HepG2 (cell line): Measurements from ENCODE around the gene RAB3D. TPM values are rescaled to one million over a fixed set of nuclear protein-coding genes. Genes with fewer than 3 reads are reported as not detected.
A peak's percentile ranks its signal among the peaks of the same experiment; 100 is the strongest.

ENCODE experiments used
- ATAC-seq: fragments of 200-7000 bp; cut with Tn5 transposase; 3 replicates; pipeline ENCODE4 v1.9.1; 2020; ENCODE audit warnings: mild to moderate bottlenecking, moderate library complexity
- BruUV-seq: library from RNA; stranded (reverse); fragments of 400-500 nt; replicated peaks from 2 replicates; lab custom pipeline; 2021; lab: Mats Ljungman, UMichigan
- CTCF ChIA-PET: fragments of 300-600 bp; formaldehyde crosslinking; extraction: SDS; loops from one replicate; lab custom pipeline; 2021; ENCODE audit warnings: low total read pairs, inconsistent platforms, low intra/inter-chr PET ratio; lab: Yijun Ruan, JAX
- POLR2A ChIA-PET: fragments of 350-600 bp; sonication (Branson Sonifier 250); formaldehyde crosslinking; loops from one replicate; lab custom pipeline; 2020; ENCODE audit warnings: antibody characterized with exemption, inconsistent platforms; lab: Yijun Ruan, JAX
- DNase-seq: peaks from one replicate; pipeline ENCODE4 v3.0.0-alpha.2; 2015; ENCODE audit warnings: low spot score
- FAIRE-seq: peaks from 3 replicates; lab custom pipeline; 2011; peaks lifted over from hg19 to GRCh38; lab: Jason Lieb, UNC
- H2AFZ ChIP-seq: one replicate; pipeline ENCODE4 v1.6.1; 2011; ENCODE audit warnings: low read length, inconsistent platforms
- H3K27ac ChIP-seq: fragments of 300-600 bp; 3 replicates; pipeline ENCODE4 v1.8.0; 2011; ENCODE audit warnings: mixed run types, mild to moderate bottlenecking, mixed read lengths, low read length, inconsistent platforms; ENCODE audit not compliant: insufficient read depth; ENCODE audit errors: extremely low read length
- H3K27me3 ChIP-seq, 2 experiments: fragments of 200-600 bp in 1 of 2; 2 replicates in 1 of 2; 3 replicates in 1 of 2; pipeline versions ENCODE4 v1.6.0 to v1.8.0; 2011; ENCODE audit warnings: low read length in 2 of 2, mild to moderate bottlenecking in 2 of 2, moderate library complexity in 2 of 2, inconsistent platforms in 1 of 2; ENCODE audit not compliant: insufficient read depth in 2 of 2, control insufficient read depth in 1 of 2
- H3K36me3 ChIP-seq, 2 experiments: fragments of 200-600 bp in 1 of 2; replicated peaks in 1 of 2; 2 replicates in 1 of 2; 3 replicates in 1 of 2; pipeline versions ENCODE4 v1.5.1 to v1.8.0; 2011; ENCODE audit warnings: low read length in 2 of 2, inconsistent platforms in 1 of 2; ENCODE audit not compliant: insufficient read depth in 2 of 2, control insufficient read depth in 1 of 2
- H3K4me1 ChIP-seq: 2 replicates; pipeline ENCODE4 v1.5.1; 2012; ENCODE audit warnings: low read length, inconsistent platforms; ENCODE audit not compliant: insufficient read depth
- H3K4me2 ChIP-seq: 2 replicates; pipeline ENCODE4 v1.6.0; 2011; ENCODE audit warnings: low read depth, low read length, inconsistent platforms
- H3K4me3 ChIP-seq, 3 experiments: fragments of 200-600 bp in 1 of 3; sonication (generic), shearing (Covaris generic) in 1 of 3; replicated peaks in 1 of 3; 2 replicates each; pipeline ENCODE4 v1.5.1; 2011 to 2016; ENCODE audit warnings: low read length in 3 of 3, inconsistent platforms in 2 of 3, low read depth in 2 of 3, mild to moderate bottlenecking in 2 of 3, control low read depth in 1 of 3, mixed read lengths in 1 of 3; ENCODE audit not compliant: insufficient read depth in 1 of 3
- H3K79me2 ChIP-seq: one replicate; pipeline ENCODE4 v1.6.1; 2011; ENCODE audit warnings: low read length, inconsistent platforms; ENCODE audit not compliant: insufficient read depth
- H3K9ac ChIP-seq: 2 replicates; pipeline ENCODE4 v1.6.0; 2011; ENCODE audit warnings: mild to moderate bottlenecking, low read depth, low read length, inconsistent platforms; ENCODE audit not compliant: insufficient read depth
- H3K9me3 ChIP-seq: 2 replicates; pipeline ENCODE4 v1.5.1; 2012; ENCODE audit warnings: mild to moderate bottlenecking, low read length
- H4K20me1 ChIP-seq: 2 replicates; pipeline ENCODE4 v1.6.0; 2011; ENCODE audit warnings: inconsistent platforms, mild to moderate bottlenecking, low read length, moderate library complexity; ENCODE audit not compliant: insufficient read depth
- DNMT3B ChIP-seq: conservative IDR thresholded peaks from 2 replicates; pipeline ENCODE4 v1.6.1; 2016; ENCODE audit warnings: missing biosample characterization, control low read depth
- TCF7L2 ChIP-seq: IDR thresholded peaks from 2 replicates; pipeline ENCODE4 v1.6.1; 2011; ENCODE audit warnings: mild to moderate bottlenecking, low read depth, low read length, moderate library complexity
- XBP1 ChIP-seq: sonication (generic); formaldehyde crosslinking; IDR thresholded peaks from 2 replicates; pipeline ENCODE4 v1.5.0; 2020; ENCODE audit warnings: missing genetic modification reagents
- YEATS4 ChIP-seq: sonication (generic); formaldehyde crosslinking; IDR thresholded peaks from 2 replicates; pipeline ENCODE4 v1.4.0; 2020; ENCODE audit warnings: missing genetic modification reagents, borderline replicate concordance
- ZBTB1 ChIP-seq: sonication (generic); formaldehyde crosslinking; IDR thresholded peaks from 2 replicates; pipeline ENCODE4 v1.4.0; 2020; ENCODE audit warnings: missing genetic modification reagents, borderline replicate concordance
- ZBTB40 ChIP-seq, 2 experiments: fragments of 450-650 bp in 1 of 2; sonication (generic) in 1 of 2; formaldehyde crosslinking in 1 of 2; IDR thresholded peaks; 2 replicates each; pipeline versions ENCODE4 v1.6.1 to v1.8.0; 2016 to 2022; ENCODE audit warnings: antibody characterized with exemption in 1 of 2, mild to moderate bottlenecking in 1 of 2, missing genetic modification reagents in 1 of 2
- ZNF225 ChIP-seq: sonication (generic); formaldehyde crosslinking; IDR thresholded peaks from 2 replicates; pipeline ENCODE4 v1.4.0; 2020; ENCODE audit warnings: mild to moderate bottlenecking, missing genetic modification reagents
- ZNF230 ChIP-seq: sonication (generic); formaldehyde crosslinking; IDR thresholded peaks from 2 replicates; pipeline ENCODE4 v1.4.0; 2020; ENCODE audit warnings: mild to moderate bottlenecking, missing genetic modification reagents
- ZSCAN31 ChIP-seq: sonication (generic); formaldehyde crosslinking; IDR thresholded peaks from 2 replicates; pipeline ENCODE4 v1.5.0; 2020; ENCODE audit warnings: low read depth, mild to moderate bottlenecking, missing genetic modification reagents
- WGBS: methylation state at CpG from one replicate; pipeline ENCODE4 v1.1.6; 2017; ENCODE audit warnings: low lambda C conversion rate; 5-methylcytosine and 5-hydroxymethylcytosine counted together
- in situ Hi-C: cut with HindIII; loops from 2 replicates; pipeline ENCODE4 v1.10.0; 2017; ENCODE audit warnings: low pct_unique_long_range_greater_than_20kb; ENCODE audit not compliant: extremely low pct_ligation_motif_present
- intact Hi-C: fragments of 100-400 bp; cut with micrococcal nuclease; formaldehyde crosslinking; loops from one replicate; pipeline ENCODE4 v1.10.0; 2022; ENCODE audit not compliant: unreplicated experiment
- polyA plus RNA-seq, 8 experiments: library from polyadenylated mRNA; depleted of rRNA in 3 of 8; stranded (reverse) in 7 of 8; unstranded in 1 of 8; fragments of >200 nt; fragmentation: Illumina TruSeq in 4 of 8; extraction: Trizol in 4 of 8; gene quantifications; 2 replicates each; pipeline versions ENCODE4 v1.2.1 to v1.2.3, GENCODE V29; 2011 to 2016; ENCODE audit warnings: low read depth in 4 of 8, missing spikeins in 1 of 8, mixed read lengths in 1 of 8; ENCODE audit not compliant: insufficient read depth in 1 of 8
- total RNA-seq, 5 experiments: library from RNA; depleted of rRNA; stranded (reverse); fragments of >200 nt; fragmentation: Illumina TruSeq; extraction: Trizol; gene quantifications; 2 replicates each; pipeline ENCODE4 v1.2.3, GENCODE V29; 2016; ENCODE audit warnings: low read depth in 1 of 5
- TF ChIP-seq, protein P1 (sequence below): sonication (generic); formaldehyde crosslinking; IDR thresholded peaks from 2 replicates; pipeline ENCODE4 v1.5.0; 2020; ENCODE audit warnings: mild to moderate bottlenecking, missing genetic modification reagents, moderate library complexity

The RAB3D gene
- total and polyA plus RNA-seq, 2 of the 13 experiments (the other 11 are each of a cell fraction or from before 2014, with no cell fraction given), result 2.0 to 16.1 TPM

GRCh38 chr19:11346104-11346940, 6.9 kb upstream of the RAB3D start, which contains the start of the genes CCDC159 and TMEM205 (continued):
- no peak for TF ChIP-seq ZBTB1 (CRISPR knock-in tag)
- TF ChIP-seq XBP1, result no peak
- TF ChIP-seq DNMT3B (CRISPR knock-in tag), result no peak
- TF ChIP-seq, protein P1, sequence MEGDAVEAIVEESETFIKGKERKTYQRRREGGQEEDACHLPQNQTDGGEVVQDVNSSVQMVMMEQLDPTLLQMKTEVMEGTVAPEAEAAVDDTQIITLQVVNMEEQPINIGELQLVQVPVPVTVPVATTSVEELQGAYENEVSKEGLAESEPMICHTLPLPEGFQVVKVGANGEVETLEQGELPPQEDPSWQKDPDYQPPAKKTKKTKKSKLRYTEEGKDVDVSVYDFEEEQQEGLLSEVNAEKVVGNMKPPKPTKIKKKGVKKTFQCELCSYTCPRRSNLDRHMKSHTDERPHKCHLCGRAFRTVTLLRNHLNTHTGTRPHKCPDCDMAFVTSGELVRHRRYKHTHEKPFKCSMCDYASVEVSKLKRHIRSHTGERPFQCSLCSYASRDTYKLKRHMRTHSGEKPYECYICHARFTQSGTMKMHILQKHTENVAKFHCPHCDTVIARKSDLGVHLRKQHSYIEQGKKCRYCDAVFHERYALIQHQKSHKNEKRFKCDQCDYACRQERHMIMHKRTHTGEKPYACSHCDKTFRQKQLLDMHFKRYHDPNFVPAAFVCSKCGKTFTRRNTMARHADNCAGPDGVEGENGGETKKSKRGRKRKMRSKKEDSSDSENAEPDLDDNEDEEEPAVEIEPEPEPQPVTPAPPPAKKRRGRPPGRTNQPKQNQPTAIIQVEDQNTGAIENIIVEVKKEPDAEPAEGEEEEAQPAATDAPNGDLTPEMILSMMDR, result peak; percentile 58
- TF ChIP-seq YEATS4 (CRISPR knock-in tag), result no peak
- no peak for TF ChIP-seq ZNF225
- no peak for TF ChIP-seq TCF7L2
- no peak for TF ChIP-seq ZNF230 (CRISPR knock-in tag)

- no peak for FAIRE-seq
- intact Hi-C loops, result no loop called here
- TF ChIP-seq ZSCAN31 (CRISPR knock-in tag) (no peak), ZBTB40 (IDR thresholded peaks at IDR 0.05) (no peak), ZBTB40 (CRISPR knock-in tag; IDR thresholded peaks at IDR 0.05) (0 out of 2 replicates have a peak, but pooled peaks have one; percentile 3)
Observed at GRCh38 chr19:11345122-11345803, 5.8 kb upstream of the RAB3D start.

More at GRCh38 chr19:11345122-11345803, 5.8 kb upstream of the RAB3D start:
- Histone ChIP-seq H2AFZ (peak overlapping the region; percentile 15), H3K79me2 (no peaks in the 10 kb centered on the region), H3K4me3 (peak overlapping the region; percentile 65 to 88 (median 83)), H4K20me1 (no peaks in the 10 kb centered on the region), H3K9ac (peak overlapping the region; percentile 71), H3K36me3 (no peaks in the 10 kb centered on the region), H3K27me3 (no peaks in the 10 kb centered on the region), H3K4me2 (peak overlapping the region; percentile 86), H3K9me3 (no peaks in the 10 kb centered on the region), H3K27ac (peak overlapping the region; percentile 32), H3K4me1 (peaks cover 37% of the 10 kb centered on the region)
- POLR2A ChIA-PET, result interaction anchor here (0.6 to 4.8 kb wide), 9 partner anchors 23 to 203 kb away, joined by 3 to 68 read pairs (median 4); partner anchors contain the start of genes ODAD3, PRKCSH and SWSAP1
- DNase-seq, result no peak
- CTCF ChIA-PET, result no interaction called here
- WGBS, result 5% methylated on average over 6 of the region's 15 CpGs
- no TSS peak for BruUV-seq
- in situ Hi-C loops, result no loop called here
- ATAC-seq, result peak; percentile 26
